SK-N-SH (cell line): ENCODE data around the gene SHROOM4.

Experiments used
- CTCF ChIP-seq: fragments of 200-600 bp; sonication (generic); IDR thresholded peaks from 2 replicates; pipeline ENCODE4 v1.6.1; 2017; ENCODE audit warnings: antibody characterized with exemption, mild to moderate bottlenecking, moderate library complexity
- EZH2phosphoT487 ChIP-seq: fragments of 200-600 bp; sonication (generic); IDR thresholded peaks from 2 replicates; pipeline ENCODE4 v1.6.1; 2017; ENCODE audit warnings: low read depth, mixed run types, mild to moderate bottlenecking, antibody characterized with exemption, moderate library complexity, borderline replicate concordance
- RAD21 ChIP-seq: IDR thresholded peaks from 2 replicates; pipeline ENCODE4 v1.6.1; 2012; ENCODE audit warnings: mild to moderate bottlenecking, low read length
- TAF1 ChIP-seq: IDR thresholded peaks from 2 replicates; pipeline ENCODE4 v1.6.1; 2012; ENCODE audit warnings: low read depth, mild to moderate bottlenecking, low read length, moderate library complexity, borderline replicate concordance

GRCh38 chrX:50770702-50771101, 43.3 kb downstream of the SHROOM4 start:
- TF ChIP-seq RAD21 (no peak), CTCF (no peak), TAF1 (no peak), EZH2phosphoT487 (no peak)
